H9 (cell line): ENCODE measurements around the gene NRBF2. TPM values are rescaled to one million over a fixed set of nuclear protein-coding genes. Genes with fewer than 3 reads are reported as not detected.

Experiments
- DNase-seq: peaks from one replicate; pipeline ENCODE4 v3.0.0-alpha.2; 2017
- H2AFZ ChIP-seq: one replicate; pipeline ENCODE4 v1.6.1; 2013; ENCODE audit warnings: mild to moderate bottlenecking, low read length, control low read depth, moderate library complexity
- H2AK5ac ChIP-seq: 2 replicates; pipeline ENCODE4 v1.6.1; 2013; ENCODE audit warnings: low read length, control low read depth, mixed read lengths; ENCODE audit not compliant: insufficient read length
- H2BK120ac ChIP-seq: one replicate; pipeline ENCODE4 v1.6.1; 2013; ENCODE audit warnings: low read depth, mild to moderate bottlenecking, low read length, control low read depth, inconsistent platforms; ENCODE audit not compliant: poor library complexity, severe bottlenecking
- H2BK12ac ChIP-seq: 2 replicates; pipeline ENCODE4 v1.6.1; 2013; ENCODE audit warnings: low read length, control low read depth, mixed read lengths, low read depth; ENCODE audit not compliant: insufficient read length
- H2BK15ac ChIP-seq: 2 replicates; pipeline ENCODE4 v1.6.1; 2013; ENCODE audit warnings: low read depth, low read length, control low read depth
- H2BK20ac ChIP-seq: one replicate; pipeline ENCODE4 v1.6.1; 2013; ENCODE audit warnings: low read depth, mild to moderate bottlenecking, low read length, control low read depth, inconsistent platforms; ENCODE audit not compliant: poor library complexity, severe bottlenecking
- H2BK5ac ChIP-seq: 2 replicates; pipeline ENCODE4 v1.6.1; 2013; ENCODE audit warnings: low read length, control low read depth, mixed read lengths; ENCODE audit not compliant: insufficient read length
- H3K14ac ChIP-seq: 2 replicates; pipeline ENCODE4 v1.6.1; 2013; ENCODE audit warnings: low read length, control low read depth; ENCODE audit not compliant: insufficient read depth
- H3K18ac ChIP-seq: 2 replicates; pipeline ENCODE4 v1.6.1; 2013; ENCODE audit warnings: low read depth, mild to moderate bottlenecking, mixed read lengths, low read length, control low read depth; ENCODE audit not compliant: insufficient read length
- H3K23ac ChIP-seq: 2 replicates; pipeline ENCODE4 v1.6.1; 2013; ENCODE audit warnings: low read length, control low read depth, mixed read lengths, low read depth; ENCODE audit not compliant: insufficient read length
- H3K23me2 ChIP-seq: 2 replicates; pipeline ENCODE4 v1.6.1; 2013; ENCODE audit warnings: low read depth, mild to moderate bottlenecking, mixed read lengths, low read length, control low read depth; ENCODE audit not compliant: insufficient read length, poor library complexity, severe bottlenecking
- H3K27ac ChIP-seq: 2 replicates; pipeline ENCODE4 v1.5.1; 2013; ENCODE audit warnings: low read length, control low read depth, mixed read lengths, low read depth; ENCODE audit not compliant: insufficient read length
- H3K27me3 ChIP-seq: 2 replicates; pipeline ENCODE4 v1.6.1; 2013; ENCODE audit warnings: low read length, control low read depth, inconsistent platforms; ENCODE audit not compliant: insufficient read depth
- H3K4ac ChIP-seq: 2 replicates; pipeline ENCODE4 v1.6.1; 2013; ENCODE audit warnings: low read depth, mild to moderate bottlenecking, control low read depth, inconsistent platforms, low read length, moderate library complexity
- H3K4me1 ChIP-seq: 2 replicates; pipeline ENCODE4 v1.6.1; 2013; ENCODE audit warnings: low read length, control low read depth, inconsistent platforms; ENCODE audit not compliant: insufficient read depth
- H3K4me2 ChIP-seq: 2 replicates; pipeline ENCODE4 v1.6.1; 2013; ENCODE audit warnings: low read length, control low read depth, mixed read lengths; ENCODE audit not compliant: insufficient read length, insufficient read depth
- H3K56ac ChIP-seq: 2 replicates; pipeline ENCODE4 v1.6.1; 2013; ENCODE audit warnings: low read depth, mild to moderate bottlenecking, mixed read lengths, low read length, control low read depth; ENCODE audit not compliant: insufficient read length
- H3K79me1 ChIP-seq: 2 replicates; pipeline ENCODE4 v1.6.1; 2013; ENCODE audit warnings: low read depth, mild to moderate bottlenecking, moderate library complexity, low read length, control low read depth, inconsistent platforms; ENCODE audit not compliant: insufficient read depth, poor library complexity, severe bottlenecking
- H3K79me2 ChIP-seq: 2 replicates; pipeline ENCODE4 v1.6.1; 2013; ENCODE audit warnings: low read length, control low read depth, inconsistent platforms; ENCODE audit not compliant: insufficient read depth
- H3K9ac ChIP-seq: 2 replicates; pipeline ENCODE4 v1.6.1; 2013; ENCODE audit warnings: low read length, control low read depth, mixed read lengths; ENCODE audit not compliant: insufficient read length; ENCODE audit errors: extremely low read depth
- H3K9me3 ChIP-seq: one replicate; pipeline ENCODE4 v1.6.1; 2013; ENCODE audit warnings: low read depth, low read length, inconsistent platforms; ENCODE audit not compliant: control insufficient read depth
- H3T11ph ChIP-seq: one replicate; pipeline ENCODE4 v1.6.1; 2013; ENCODE audit warnings: mild to moderate bottlenecking, low read length, control low read depth, inconsistent platforms
- H4K20me1 ChIP-seq: one replicate; pipeline ENCODE4 v1.6.1; 2013; ENCODE audit not compliant: control insufficient read depth, insufficient read length, insufficient read depth
- H4K5ac ChIP-seq: 2 replicates; pipeline ENCODE4 v1.6.1; 2013; ENCODE audit warnings: low read depth, mild to moderate bottlenecking, mixed read lengths, low read length, control low read depth; ENCODE audit not compliant: insufficient read length
- H4K8ac ChIP-seq: replicated peaks from 2 replicates; pipeline ENCODE4 v1.6.1; 2013; ENCODE audit warnings: low read length, control low read depth, mixed read lengths, low read depth; ENCODE audit not compliant: insufficient read length
- H4K91ac ChIP-seq: 2 replicates; pipeline ENCODE4 v1.6.1; 2013; ENCODE audit warnings: low read depth, mild to moderate bottlenecking, moderate library complexity, mixed read lengths, low read length, control low read depth; ENCODE audit not compliant: insufficient read length
- H3K27ac Mint-ChIP-seq, 3 experiments: 2 replicates in 2 of 3; 3 replicates in 1 of 3; pipeline ENCODE4 v1.8.0; 2020 to 2021; ENCODE audit warnings: mixed read lengths in 3 of 3, mild to moderate bottlenecking in 1 of 3, moderate library complexity in 1 of 3
- H3K27me3 Mint-ChIP-seq: 2 replicates; pipeline ENCODE4 v1.8.0; 2021; ENCODE audit warnings: low read depth, mild to moderate bottlenecking, moderate library complexity, mixed read lengths
- H3K36me3 Mint-ChIP-seq, 3 experiments: 2 replicates in 2 of 3; 3 replicates in 1 of 3; pipeline ENCODE4 v1.8.0; 2020 to 2021; ENCODE audit warnings: low read depth in 3 of 3, mixed read lengths in 3 of 3; ENCODE audit not compliant: insufficient read depth in 1 of 3
- H3K4me1 Mint-ChIP-seq, 2 experiments: 2 replicates each; pipeline ENCODE4 v1.8.0; 2020; ENCODE audit warnings: mixed read lengths in 2 of 2
- H3K4me3 Mint-ChIP-seq, 2 experiments: 2 replicates in 1 of 2; 3 replicates in 1 of 2; pipeline ENCODE4 v1.8.0; 2020 to 2021; ENCODE audit warnings: mild to moderate bottlenecking in 2 of 2, mixed read lengths in 2 of 2, moderate library complexity in 1 of 2
- H3K9me3 Mint-ChIP-seq, 2 experiments: 2 replicates in 1 of 2; 3 replicates in 1 of 2; pipeline ENCODE4 v1.8.0; 2020; ENCODE audit warnings: mild to moderate bottlenecking in 2 of 2, mixed read lengths in 2 of 2, moderate library complexity in 1 of 2
- CTCF ChIP-seq: fragments of 200-600 bp; sonication (generic); conservative IDR thresholded peaks from 3 replicates; pipeline ENCODE4 v1.8.0; 2021; ENCODE audit warnings: antibody characterized with exemption, mild to moderate bottlenecking
- WGBS: extraction: QIAGEN DNeasy Blood & Tissue Kit; methylation state at CpG from one replicate; pipeline ENCODE4 v1.1.7; 2013; ENCODE audit warnings: missing lambda C conversion rate, low lambda C conversion rate, mixed read lengths; ENCODE audit not compliant: insufficient read length; ENCODE audit errors: extremely low coverage; 5-methylcytosine and 5-hydroxymethylcytosine counted together
- total RNA-seq: library from RNA; stranded (reverse); gene quantifications from 2 replicates; pipeline ENCODE4 v1.2.1, GENCODE V29; 2021

Gene NRBF2
- total RNA-seq, 1 experiment from 2014 or later = 30.1 TPM

- Histone ChIP-seq H3K14ac (no peak overlapping the region), H4K20me1 (no peaks in the 10 kb centered on the region), H2BK15ac (no peak overlapping the region), H4K91ac (no peak overlapping the region), H3K4me1 (no peaks in the 10 kb centered on the region), H3K9ac (no peak overlapping the region), H2AK5ac (no peak overlapping the region), H2BK120ac (no peak overlapping the region), H3K23ac (no peak overlapping the region), H3K4me2 (no peak overlapping the region), H3K56ac (no peak overlapping the region), H3K27me3 (no peaks in the 10 kb centered on the region), H3K9me3 (no peaks in the 10 kb centered on the region), H4K8ac (no peak overlapping the region), H3K23me2 (no peaks in the 10 kb centered on the region), H2BK5ac (no peak overlapping the region), H4K5ac (no peak overlapping the region), H2AFZ (no peak overlapping the region), H3K79me2 (no peaks in the 10 kb centered on the region), H3T11ph (no peak overlapping the region), H2BK12ac (no peak overlapping the region), H3K18ac (no peak overlapping the region), H3K27ac (no peak overlapping the region), H2BK20ac (no peak overlapping the region), H3K79me1 (no peaks in the 10 kb centered on the region), H3K4ac (no peak overlapping the region)
- no peak for DNase-seq
- Mint-ChIP-seq H3K4me3 (no peak overlapping the region), H3K4me1 (no peaks in the 10 kb centered on the region; a peak in 1 of 4 replicates), H3K9me3 (no peaks in the 10 kb centered on the region), H3K27me3 (no peaks in the 10 kb centered on the region), H3K36me3 (peaks cover 31 to 92% (median 80%) of the 10 kb centered on the region in 3 experiments; a peak in 6 of 7 replicates), H3K27ac (peak overlapping the region in 1 of 3 experiments; percentile 60; a peak in 1 of 7 replicates)
- no peak for TF ChIP-seq CTCF
- no CpG with 5 or more reads among the region's 1 CpG for WGBS
Observed at GRCh38 chr10:63171926-63172325, 38.8 kb downstream of the NRBF2 start.
